Measurements from ENCODE around the gene TESK2.

The TESK2 gene

GRCh38 chr1:45351508-45351907 lies 139.5 kb downstream of the TESK2 start:
- TF ChIP-seq MAX (IDR thresholded peaks at IDR 0.05), result no peak

GRCh38 chr1:45348966-45349677 lies 141.8 kb downstream of the TESK2 start:
- TF ChIP-seq TAF1 (IDR thresholded peaks at IDR 0.05; ENCODE audit: low read depth) (no peak), FOXM1 (IDR thresholded peaks at IDR 0.05; ENCODE audit: borderline replicate concordance, low read depth) (no peak), NFIC (IDR thresholded peaks at IDR 0.05) (no peak), RAD21 (IDR thresholded peaks at IDR 0.05; ENCODE audit: low read depth) (no peak), CEBPB (IDR thresholded peaks at IDR 0.05) (no peak), CREB1 (IDR thresholded peaks at IDR 0.05; ENCODE audit: low read depth) (no peak), REST (IDR thresholded peaks at IDR 0.05; ENCODE audit: low read depth) (no peak), TCF12 (IDR thresholded peaks at IDR 0.05; ENCODE audit: low read depth) (no peak), EP300 (IDR thresholded peaks at IDR 0.05; ENCODE audit: borderline replicate concordance) (no peak), MAX (IDR thresholded peaks at IDR 0.05) (no peak)

GRCh38 chr1:45348609-45348965 lies 142.4 kb downstream of the TESK2 start:
- TF ChIP-seq CEBPB (IDR thresholded peaks at IDR 0.05) (no peak), RAD21 (IDR thresholded peaks at IDR 0.05; ENCODE audit: low read depth) (no peak), USF1 (IDR thresholded peaks at IDR 0.05) (no peak), NFIC (IDR thresholded peaks at IDR 0.05) (no peak)

GRCh38 chr1:45348020-45348419 lies 142.9 kb downstream of the TESK2 start:
- TF ChIP-seq YY1 (IDR thresholded peaks at IDR 0.05; ENCODE audit: low read depth), result no peak
- no peak for TF ChIP-seq EP300 (IDR thresholded peaks at IDR 0.05; ENCODE audit: borderline replicate concordance)
- no peak for TF ChIP-seq MAX (IDR thresholded peaks at IDR 0.05)
- no peak for TF ChIP-seq FOXM1 (IDR thresholded peaks at IDR 0.05; ENCODE audit: borderline replicate concordance, low read depth)
- TF ChIP-seq TEAD4 (IDR thresholded peaks at IDR 0.05), result no peak
- TF ChIP-seq ZBTB7A (IDR thresholded peaks at IDR 0.05; ENCODE audit: low read depth), result no peak
- no peak for TF ChIP-seq REST (IDR thresholded peaks at IDR 0.05; ENCODE audit: low read depth)

GRCh38 chr1:45346473-45346872 lies 144.5 kb downstream of the TESK2 start:
- TF ChIP-seq USF1 (IDR thresholded peaks at IDR 0.05), result no peak
- no peak for TF ChIP-seq CEBPB (IDR thresholded peaks at IDR 0.05)
- no peak for TF ChIP-seq ZBTB7A (IDR thresholded peaks at IDR 0.05; ENCODE audit: low read depth)
- no peak for TF ChIP-seq YY1 (IDR thresholded peaks at IDR 0.05; ENCODE audit: low read depth)
- no peak for TF ChIP-seq TCF12 (IDR thresholded peaks at IDR 0.05; ENCODE audit: low read depth)
- no peak for TF ChIP-seq TAF1 (IDR thresholded peaks at IDR 0.05; ENCODE audit: low read depth)
- no peak for TF ChIP-seq EP300 (IDR thresholded peaks at IDR 0.05; ENCODE audit: borderline replicate concordance)

GRCh38 chr1:45345014-45345413 lies 145.9 kb downstream of the TESK2 start:
- TF ChIP-seq TAF1 (IDR thresholded peaks at IDR 0.05; ENCODE audit: low read depth) (no peak), YY1 (IDR thresholded peaks at IDR 0.05; ENCODE audit: low read depth) (no peak), MAX (IDR thresholded peaks at IDR 0.05) (no peak), CREB1 (IDR thresholded peaks at IDR 0.05; ENCODE audit: low read depth) (no peak), TEAD4 (IDR thresholded peaks at IDR 0.05) (no peak), CEBPB (IDR thresholded peaks at IDR 0.05) (no peak), EP300 (IDR thresholded peaks at IDR 0.05; ENCODE audit: borderline replicate concordance) (no peak), REST (IDR thresholded peaks at IDR 0.05; ENCODE audit: low read depth) (no peak), FOXM1 (IDR thresholded peaks at IDR 0.05; ENCODE audit: borderline replicate concordance, low read depth) (no peak)

All from Ishikawa (cell line).